Mucosa of descending colon (tissue), 3 donors: ENCODE data around the gene TMEM151B. TPM values are rescaled to one million over a fixed set of nuclear protein-coding genes. Genes with fewer than 3 reads are reported as not detected.

ENCODE experiments used
- ATAC-seq: fragments of 200-7000 bp; cut with Tn5 transposase; one replicate; pipeline ENCODE4 v1.9.1; 2020; ENCODE audit warnings: mild to moderate bottlenecking, moderate library complexity
- DNase-seq, 3 donors: peaks; one replicate each; pipeline ENCODE4 v3.0.0-alpha.2; 2020
- H3K36me3 ChIP-seq: fragments of 200-600 bp; one replicate; pipeline ENCODE4 v1.8.0; 2021; ENCODE audit warnings: low read depth, mild to moderate bottlenecking
- H3K4me1 ChIP-seq: fragments of 200-600 bp; one replicate; pipeline ENCODE4 v1.8.0; 2021; ENCODE audit warnings: low read depth, mild to moderate bottlenecking
- H3K4me3 ChIP-seq: fragments of 200-600 bp; one replicate; pipeline ENCODE4 v1.8.0; 2021; ENCODE audit warnings: mild to moderate bottlenecking
- H3K9me3 ChIP-seq: fragments of 200-600 bp; one replicate; pipeline ENCODE4 v1.8.0; 2021; ENCODE audit warnings: mild to moderate bottlenecking
- intact Hi-C, 2 donors: fragments of 100-400 bp; cut with DNase I in 1 of 2; cut with micrococcal nuclease in 1 of 2; formaldehyde crosslinking; loops; one replicate each; pipeline versions ENCODE4 v1.11.0 to v1.11.1; 2022; cut with DNase I, micrococcal nuclease
- total RNA-seq, 3 donors: library from RNA; stranded (reverse); fragmentation: NEBNext Ultra II Directional in 2 of 3; extraction: Animal tissue kit (Norgen Biotek cat#: 25700) in 2 of 3; gene quantifications; one replicate each; pipeline versions ENCODE4 v1.2.1 to v1.2.4, GENCODE V29; 2021 to 2023
- TF ChIP-seq, protein P1 (sequence below): fragments of 200-600 bp; IDR thresholded peaks from one replicate; pipeline ENCODE4 v1.8.0; 2022; ENCODE audit warnings: antibody characterized with exemption, mild to moderate bottlenecking
- donor health status: DM: no; HTN: no; CAD: no; lungs with moderate emphysema.
- donor health status: DM: no; HTN: no; CAD: no.
- donor health status: DM: no; HTN: yes; CAD: no.

TMEM151B gene
- total RNA-seq, 3 donors from 2014 or later, result 0.17 to 1.4 (median 0.31) TPM

GRCh38 chr6:44248579-44248978 lies 21.7 kb upstream of the TMEM151B start:
- Histone ChIP-seq H3K4me1 (peaks cover 15% of the 10 kb centered on the region), H3K9me3 (no peaks in the 10 kb centered on the region), H3K4me3 (no peak overlapping the region), H3K36me3 (peaks cover 20% of the 10 kb centered on the region)
- DNase-seq (no peak), ATAC-seq (no peak)
- intact Hi-C loops, result no loop called here
- TF ChIP-seq, protein P1, sequence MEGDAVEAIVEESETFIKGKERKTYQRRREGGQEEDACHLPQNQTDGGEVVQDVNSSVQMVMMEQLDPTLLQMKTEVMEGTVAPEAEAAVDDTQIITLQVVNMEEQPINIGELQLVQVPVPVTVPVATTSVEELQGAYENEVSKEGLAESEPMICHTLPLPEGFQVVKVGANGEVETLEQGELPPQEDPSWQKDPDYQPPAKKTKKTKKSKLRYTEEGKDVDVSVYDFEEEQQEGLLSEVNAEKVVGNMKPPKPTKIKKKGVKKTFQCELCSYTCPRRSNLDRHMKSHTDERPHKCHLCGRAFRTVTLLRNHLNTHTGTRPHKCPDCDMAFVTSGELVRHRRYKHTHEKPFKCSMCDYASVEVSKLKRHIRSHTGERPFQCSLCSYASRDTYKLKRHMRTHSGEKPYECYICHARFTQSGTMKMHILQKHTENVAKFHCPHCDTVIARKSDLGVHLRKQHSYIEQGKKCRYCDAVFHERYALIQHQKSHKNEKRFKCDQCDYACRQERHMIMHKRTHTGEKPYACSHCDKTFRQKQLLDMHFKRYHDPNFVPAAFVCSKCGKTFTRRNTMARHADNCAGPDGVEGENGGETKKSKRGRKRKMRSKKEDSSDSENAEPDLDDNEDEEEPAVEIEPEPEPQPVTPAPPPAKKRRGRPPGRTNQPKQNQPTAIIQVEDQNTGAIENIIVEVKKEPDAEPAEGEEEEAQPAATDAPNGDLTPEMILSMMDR, result no peak

- peaks cover 25% of the 10 kb centered on the region for H3K36me3 ChIP-seq
- DNase-seq, result no peak
- intact Hi-C loops, result no loop called here
- TF ChIP-seq, protein P1, result no peak
- peaks cover 15% of the 10 kb centered on the region for H3K4me1 ChIP-seq
- no peaks in the 10 kb centered on the region for H3K9me3 ChIP-seq
- H3K4me3 ChIP-seq, result no peak overlapping the region
- no peak for ATAC-seq
These were observed 21.0 kb upstream of the TMEM151B start for GRCh38 chr6:44249082-44249748.

DNA sequence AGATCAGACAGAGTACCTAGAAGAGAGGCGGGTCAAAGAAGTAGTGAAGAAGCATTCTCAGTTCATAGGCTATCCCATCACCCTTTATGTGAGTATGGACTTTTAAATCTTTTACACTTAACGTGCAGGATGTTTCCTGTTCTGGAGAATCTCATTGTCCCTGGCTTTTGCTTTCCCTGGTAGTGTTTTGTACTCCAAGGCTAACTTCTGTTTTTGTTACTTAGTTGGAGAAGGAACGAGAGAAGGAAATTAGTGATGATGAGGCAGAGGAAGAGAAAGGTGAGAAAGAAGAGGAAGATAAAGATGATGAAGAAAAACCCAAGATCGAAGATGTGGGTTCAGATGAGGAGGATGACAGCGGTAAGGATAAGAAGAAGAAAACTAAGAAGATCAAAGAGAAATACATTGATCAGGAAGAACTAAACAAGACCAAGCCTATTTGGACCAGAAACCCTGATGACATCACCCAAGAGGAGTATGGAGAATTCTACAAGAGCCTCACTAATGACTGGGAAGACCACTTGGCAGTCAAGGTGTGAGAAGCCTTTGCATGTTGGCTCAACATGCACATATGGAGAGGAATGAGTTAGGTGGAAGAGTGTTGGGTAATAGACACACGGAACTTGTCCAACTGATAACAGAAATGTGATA lies 20.1 kb upstream of the TMEM151B start:
- Histone ChIP-seq H3K4me1 (peaks cover 15% of the 10 kb centered on the region), H3K4me3 (no peak overlapping the region), H3K9me3 (no peaks in the 10 kb centered on the region), H3K36me3 (peaks cover 26% of the 10 kb centered on the region)
- TF ChIP-seq, protein P1, result no peak
- no peak for ATAC-seq
- intact Hi-C loops, result no loop called here
- DNase-seq, result no peak

GRCh38 chr6:44250718-44251123 lies 19.5 kb upstream of the TMEM151B start:
- DNase-seq, result no peak
- Histone ChIP-seq H3K9me3 (no peaks in the 10 kb centered on the region), H3K4me1 (peaks cover 15% of the 10 kb centered on the region), H3K36me3 (peaks cover 26% of the 10 kb centered on the region), H3K4me3 (no peak overlapping the region)
- ATAC-seq, result no peak
- intact Hi-C loops, result no loop called here
- TF ChIP-seq, protein P1, result no peak

GRCh38 chr6:44251576-44252524 lies 18.4 kb upstream of the TMEM151B start:
- Histone ChIP-seq H3K9me3 (no peaks in the 10 kb centered on the region), H3K4me3 (no peak overlapping the region), H3K4me1 (peaks cover 26% of the 10 kb centered on the region), H3K36me3 (peaks cover 26% of the 10 kb centered on the region)
- TF ChIP-seq, protein P1, result no peak
- DNase-seq, result no peak
- intact Hi-C loops, result no loop called here
- ATAC-seq, result no peak
